Breast epithelium (tissue), 3 donors: Measurements from ENCODE around the gene GOT1.

Source experiments
- CTCF ChIP-seq, 3 donors: fragments of 450-650 bp; IDR thresholded peaks; one replicate each; pipeline ENCODE4 v1.5.1; 2016 to 2017; ENCODE audit warnings: antibody characterized with exemption in 3 of 3, mild to moderate bottlenecking in 3 of 3, moderate library complexity in 3 of 3
- POLR2A ChIP-seq: fragments of 450-650 bp; IDR thresholded peaks from one replicate; pipeline ENCODE4 v1.6.1; 2016; ENCODE audit warnings: antibody characterized with exemption, mild to moderate bottlenecking, moderate library complexity

- no peak for TF ChIP-seq CTCF (IDR thresholded peaks at IDR 0.05)
- no peak for TF ChIP-seq POLR2A
Measured at GRCh38 chr10:99412099-99412498, 18.3 kb downstream of the GOT1 start.
